Measurements from ENCODE around the gene KCNK7.

The KCNK7 gene

GRCh38 chr11:65610404-65610803 lies 14.8 kb upstream of the KCNK7 start:
- no peak for DNase-seq

- DNase-seq, result no peak
These were observed 14.1 kb upstream of the KCNK7 start for GRCh38 chr11:65609665-65610064.

DNA sequence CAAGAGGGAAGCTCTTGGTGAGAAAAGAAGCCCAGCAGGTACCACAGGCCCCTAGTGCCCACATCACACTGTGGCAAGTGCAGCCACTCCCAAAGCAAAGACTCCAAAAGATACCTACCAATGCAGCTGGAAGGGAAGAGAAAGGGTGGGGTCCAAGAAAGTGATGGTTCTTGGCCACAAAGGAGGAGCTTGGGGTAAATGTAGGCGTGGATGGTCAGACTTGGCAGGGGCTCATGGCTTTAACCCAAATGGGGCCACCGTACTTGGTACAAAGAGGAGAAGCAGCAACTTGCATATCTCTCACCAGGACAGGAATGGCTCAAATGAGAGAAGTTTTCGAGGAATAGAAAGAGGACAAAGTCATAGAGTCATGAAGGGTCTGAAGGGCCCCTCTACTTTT lies 13.6 kb upstream of the KCNK7 start:
- no peak for DNase-seq

DNA sequence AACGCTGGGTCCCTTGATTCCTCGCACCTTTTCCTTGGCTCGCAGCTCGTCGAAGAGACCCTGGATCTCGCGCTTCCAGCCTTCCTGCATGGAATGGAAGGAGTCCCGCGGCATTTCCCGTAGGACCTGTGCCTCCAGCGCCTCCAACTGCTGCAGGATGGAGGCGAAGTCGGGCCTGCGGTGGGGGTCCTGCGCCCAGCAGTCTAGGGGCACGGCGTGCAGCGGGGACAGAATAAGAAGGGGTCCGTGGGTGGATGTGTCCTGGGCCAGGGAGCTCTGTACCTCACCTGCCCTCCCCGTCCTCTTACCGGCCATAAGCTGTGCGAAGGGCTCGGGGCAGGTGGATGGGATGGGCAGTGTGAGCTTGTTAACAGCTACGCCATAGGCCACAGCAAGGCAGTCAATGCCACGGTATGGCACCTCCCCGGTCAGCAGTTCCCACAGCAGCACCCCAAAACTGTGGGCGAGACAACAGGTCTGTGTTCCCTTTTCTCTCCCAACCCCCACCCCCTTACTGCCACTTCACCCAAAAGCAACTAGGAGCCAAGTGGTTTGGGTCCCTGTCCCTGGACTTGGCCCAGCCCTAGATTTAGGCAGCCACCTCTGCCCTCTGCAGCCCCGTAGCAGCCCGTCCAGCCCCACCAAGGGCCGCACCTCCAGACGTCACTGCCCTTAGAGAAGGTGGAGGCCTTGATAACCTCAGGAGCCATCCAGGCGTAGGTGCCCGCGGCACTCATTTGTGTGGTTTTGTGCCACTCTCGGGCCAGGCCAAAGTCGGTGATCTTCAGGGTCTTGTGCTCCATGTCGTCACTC lies 12.2 kb upstream of the KCNK7 start:
- no peak for DNase-seq

DNA sequence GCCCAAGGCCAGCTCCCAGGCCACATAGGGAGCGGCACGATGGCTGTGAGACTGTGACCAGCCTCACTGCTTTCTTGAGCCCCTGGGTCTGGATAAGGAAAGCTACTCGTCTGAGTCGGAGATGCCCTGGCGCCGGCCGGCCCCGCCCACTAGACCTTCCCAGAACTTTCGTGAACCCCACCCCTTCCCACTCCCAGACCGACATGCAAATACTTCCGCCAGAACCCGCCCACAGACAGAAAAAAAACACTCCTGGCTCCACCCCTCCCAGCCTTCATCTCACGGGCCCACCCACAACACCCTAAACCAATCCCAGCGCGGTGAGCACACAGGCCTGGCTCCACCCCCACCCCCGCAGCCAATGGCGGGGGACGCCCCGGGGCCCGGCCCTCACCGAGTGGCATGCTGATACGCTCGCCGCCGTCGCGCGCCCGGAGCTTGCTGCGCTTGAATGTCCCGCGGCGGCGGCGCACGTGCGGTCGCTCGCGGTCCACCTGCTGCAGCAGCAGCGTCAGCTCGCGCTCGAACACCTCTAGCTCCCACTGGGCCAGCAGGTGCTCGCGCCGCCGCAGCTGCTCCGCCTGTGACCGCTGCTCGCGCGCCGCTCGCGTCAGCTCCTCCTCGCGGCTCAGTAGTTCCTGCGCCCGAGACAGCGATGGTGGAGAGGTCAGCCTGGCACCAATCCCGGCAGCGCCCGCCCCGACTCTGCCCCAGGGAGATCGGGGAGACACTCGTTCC lies 11.4 kb upstream of the KCNK7 start:
- DNase-seq, result no peak

DNA sequence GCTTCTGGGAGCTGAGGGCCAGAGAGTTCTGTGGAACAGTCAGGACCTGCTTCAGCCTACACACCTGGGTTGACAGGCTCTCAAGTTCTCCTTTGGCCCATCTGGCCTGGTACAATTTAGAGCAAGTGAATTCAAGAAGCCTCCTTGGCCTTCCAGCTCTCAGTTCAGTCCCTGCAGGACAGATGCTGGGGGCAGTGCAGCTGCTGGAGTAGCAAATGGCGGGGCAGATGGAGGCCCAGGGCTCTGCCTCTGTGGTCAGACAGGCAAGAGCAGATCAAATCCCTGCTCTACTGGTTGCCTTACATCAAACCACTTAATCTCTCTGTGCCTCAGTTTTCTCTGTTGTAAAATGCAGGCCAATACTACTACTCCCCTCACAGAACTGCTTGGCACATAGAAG lies 8.7 kb upstream of the KCNK7 start:
- DNase-seq, result no peak

DNA sequence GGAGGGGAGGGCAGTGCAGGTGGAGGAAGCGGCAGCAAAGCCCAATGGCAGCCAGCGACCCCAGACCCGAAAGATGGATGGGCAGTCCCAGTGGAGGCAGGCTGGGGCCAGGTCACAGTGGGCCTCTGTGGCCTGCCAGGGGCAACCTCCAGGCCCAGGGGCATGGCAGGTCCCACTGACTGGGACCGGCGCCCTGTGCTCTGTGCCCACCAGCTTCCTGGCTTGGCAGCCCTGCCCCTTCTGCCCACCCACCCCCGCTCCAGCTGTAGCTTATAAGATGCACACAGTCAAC lies 4.3 kb upstream of the KCNK7 start:
- no peak for DNase-seq

GRCh38 chr11:65599216-65599954 lies 3.8 kb upstream of the KCNK7 start:
- DNase-seq, result no peak

DNA sequence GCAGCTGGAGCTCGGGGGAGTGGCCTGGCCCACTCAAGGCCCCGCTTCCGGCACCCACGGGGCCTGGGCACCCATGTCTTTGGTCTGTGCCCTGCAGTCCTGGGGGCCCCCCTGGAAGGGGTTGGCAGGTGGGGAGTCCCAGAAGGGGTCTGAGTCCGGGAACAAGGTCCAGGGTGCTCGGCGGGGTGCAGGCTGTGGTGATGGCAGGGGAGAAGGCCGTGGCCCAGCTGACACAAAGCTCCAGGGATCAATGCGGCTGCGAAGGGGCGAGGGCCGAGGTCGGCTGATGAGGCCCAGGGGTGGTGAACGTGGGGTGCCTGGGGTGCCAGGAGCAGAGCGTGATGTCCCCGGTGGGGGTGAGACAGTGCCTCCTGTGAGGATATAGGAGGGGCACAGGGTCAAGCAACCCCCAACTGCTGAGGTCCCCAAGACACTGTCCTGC lies 2.7 kb upstream of the KCNK7 start:
- no peak for DNase-seq

DNA sequence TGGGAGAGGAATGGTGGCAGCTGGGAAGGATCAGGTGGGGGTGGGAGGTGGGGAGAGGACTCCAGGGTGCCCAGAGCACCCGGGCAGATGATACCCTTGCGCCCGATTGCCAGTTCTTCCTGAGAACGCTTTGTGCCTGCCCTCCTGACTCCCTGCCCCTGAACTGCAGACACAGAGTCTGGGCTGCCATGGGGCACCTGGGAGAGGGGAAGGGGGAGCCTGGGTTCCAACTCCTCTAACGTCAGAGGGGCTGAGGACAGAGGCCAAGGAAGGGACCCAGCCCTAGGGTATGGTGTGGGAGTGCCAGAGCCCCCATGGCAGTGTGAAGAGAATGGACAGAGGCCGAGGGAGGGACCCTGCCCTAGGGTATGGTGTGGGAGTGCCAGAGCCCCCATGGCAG lies 920 bp upstream of the KCNK7 start:
- no peak for DNase-seq

GRCh38 chr11:65595131-65595530 lies 469 bp downstream of the KCNK7 start:
- DNase-seq, result no peak

GRCh38 chr11:65593518-65594414 lies 1.8 kb downstream of the KCNK7 start:
- DNase-seq, result no peak

DNA sequence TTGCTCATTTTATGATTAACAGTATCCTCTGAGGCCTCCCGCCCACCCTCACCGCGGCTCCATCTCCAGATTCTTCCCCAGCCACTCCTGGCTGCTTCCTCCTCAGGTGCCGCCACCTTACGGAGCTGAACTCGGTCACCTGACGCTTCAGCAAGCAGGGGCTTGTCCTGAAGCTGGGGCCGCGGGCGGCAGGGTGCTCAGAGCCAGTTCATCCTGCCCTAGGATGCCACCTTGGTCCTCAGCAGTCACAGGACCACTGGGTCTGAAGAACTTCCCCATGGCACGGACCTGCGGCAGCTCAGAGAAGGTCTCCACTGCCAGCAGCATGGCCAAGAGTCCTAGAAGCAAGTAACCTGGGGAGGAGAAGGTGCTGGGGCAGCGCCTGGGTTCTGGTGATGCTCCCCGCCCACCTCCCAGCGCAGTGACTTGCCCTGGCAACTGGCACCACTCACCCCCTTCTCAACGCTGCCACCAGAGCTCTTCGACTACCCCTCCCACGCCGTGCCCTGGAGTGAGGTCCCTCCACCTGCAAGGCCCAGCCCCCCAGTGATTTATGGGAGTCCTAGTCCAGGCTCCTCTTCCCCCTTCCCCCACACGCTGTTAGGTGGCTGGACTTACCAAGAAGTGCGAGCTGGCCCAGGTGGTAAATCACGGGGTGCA lies 2.6 kb downstream of the KCNK7 start:
- no peak for DNase-seq

DNA sequence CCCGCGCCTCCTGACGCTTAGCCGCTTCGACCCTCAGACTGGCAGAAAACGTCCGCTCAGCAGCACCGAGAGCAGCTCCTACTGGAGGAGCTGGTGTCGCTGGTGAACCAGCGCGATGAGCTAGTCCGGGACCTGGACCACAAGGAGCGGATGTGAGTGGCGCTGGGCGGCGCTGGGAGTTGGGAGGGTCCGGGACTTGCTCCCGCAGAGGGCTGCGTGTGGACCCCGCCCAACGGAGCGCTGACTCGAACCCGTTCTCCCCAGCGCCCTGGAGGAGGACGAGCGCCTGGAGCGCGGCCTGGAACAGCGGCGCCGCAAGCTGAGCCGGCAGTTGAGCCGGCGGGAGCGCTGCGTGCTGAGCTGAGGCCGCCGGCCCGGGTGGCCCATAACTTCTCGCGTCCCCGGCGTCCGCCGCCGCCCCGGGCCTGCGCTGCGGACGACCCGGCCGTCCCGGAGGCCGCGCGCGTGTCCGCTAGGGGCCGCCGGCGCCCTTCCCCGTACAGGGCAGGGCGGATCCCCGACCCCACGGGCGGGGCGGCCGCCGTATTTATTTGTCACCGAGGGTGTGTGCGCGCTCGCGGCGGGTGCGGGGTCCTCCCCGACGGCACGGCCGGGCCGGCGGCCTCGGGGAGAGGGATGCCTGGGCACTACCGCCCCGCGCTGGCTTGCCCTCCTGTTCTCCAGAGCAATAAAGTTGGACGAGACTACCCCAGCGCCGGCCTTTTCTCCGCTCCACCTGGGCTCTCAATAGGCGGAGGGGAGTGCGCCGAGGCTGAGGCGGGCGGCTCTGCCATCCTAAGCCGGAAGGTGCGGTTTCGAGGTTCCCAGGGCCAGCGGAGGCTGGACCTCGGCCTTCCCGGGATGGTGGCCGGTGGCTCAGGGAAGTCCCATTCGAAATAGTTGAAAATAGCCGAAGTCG lies 3.4 kb downstream of the KCNK7 start:
- DNase-seq, result no peak

DNA sequence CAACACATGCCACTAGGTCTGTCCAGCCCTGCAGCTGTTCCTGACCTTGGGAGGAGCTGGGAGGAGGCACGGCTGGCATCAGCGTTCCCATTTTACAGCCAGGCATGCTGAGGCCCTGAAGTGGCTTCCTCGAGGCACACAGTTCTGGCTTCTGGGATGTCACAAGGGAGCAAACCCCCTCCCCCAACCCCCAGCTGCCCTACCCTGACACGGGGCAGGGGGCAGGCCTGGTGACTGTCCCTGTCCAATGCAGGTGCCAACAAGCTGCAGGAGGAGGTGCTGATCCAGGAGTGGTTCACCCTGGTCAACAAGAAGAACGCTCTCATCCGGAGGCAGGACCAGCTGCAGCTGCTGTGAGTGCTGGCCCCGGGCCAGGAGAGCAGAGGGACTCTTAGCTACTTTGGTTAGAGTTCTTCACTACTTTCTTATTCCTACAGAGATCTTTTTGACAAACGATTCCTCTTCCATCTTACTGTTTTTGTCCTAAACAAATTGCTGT lies 5.3 kb downstream of the KCNK7 start:
- DNase-seq, result no peak

- no peak for DNase-seq
These were observed 6.0 kb downstream of the KCNK7 start for GRCh38 chr11:65589444-65590239.

- DNase-seq, result no peak
These were observed 7.2 kb downstream of the KCNK7 start for GRCh38 chr11:65588199-65589054.

DNA sequence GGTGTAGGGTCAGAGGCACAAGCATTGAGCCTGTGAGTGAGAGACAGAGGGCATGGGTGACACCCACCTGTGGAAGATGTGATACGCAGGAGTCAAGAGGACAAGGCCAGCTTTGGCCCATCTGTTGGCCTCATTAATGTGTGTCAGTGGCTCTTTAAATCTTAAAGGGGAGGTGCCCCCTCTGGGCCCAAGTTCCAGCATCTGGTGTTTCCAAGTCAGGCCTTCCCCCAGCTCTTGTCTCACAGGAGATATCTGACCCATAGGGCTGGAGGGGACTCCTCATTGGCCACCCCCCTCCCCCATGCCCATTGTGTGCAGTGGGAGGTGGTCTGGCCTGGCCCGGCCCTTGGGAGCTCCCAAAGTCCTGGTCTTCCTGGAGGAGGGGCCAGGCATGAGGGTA lies 8.9 kb downstream of the KCNK7 start:
- no peak for DNase-seq

- DNase-seq, result no peak
These were observed 9.4 kb downstream of the KCNK7 start for GRCh38 chr11:65586247-65586630.

Data from SIG-M5 (cell line).